ENCODE measurements around the gene EIF4E3.

DNA sequence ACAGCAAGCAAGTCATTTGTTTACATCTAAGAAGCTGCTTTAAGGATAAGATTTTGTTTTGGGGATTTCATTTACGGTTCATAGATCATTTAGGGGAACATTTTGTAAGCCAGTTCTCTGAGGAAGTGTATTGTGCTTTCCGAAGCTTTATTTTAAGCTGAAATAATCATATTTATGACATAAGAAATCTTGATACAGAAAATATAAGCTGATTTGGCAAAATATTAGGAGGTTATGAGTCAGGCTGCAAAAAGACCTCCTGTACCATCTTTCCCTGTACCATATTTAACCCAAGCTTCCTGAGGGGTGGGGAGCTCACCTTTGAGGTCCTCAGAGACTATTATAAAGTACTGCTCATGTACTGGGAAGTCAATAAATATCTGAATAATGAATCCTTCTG is 8.1 kb upstream of the EIF4E3 start:
- TF ChIP-seq POLR2A (IDR thresholded peaks at IDR 0.05) (no peak), POLR2AphosphoS5 (IDR thresholded peaks at IDR 0.05) (no peak), CTCF (IDR thresholded peaks at IDR 0.05) (no peak)

Data from upper lobe of left lung (tissue), 4 donors.